Neural cell (in vitro differentiated cells): ENCODE results near the gene WNT7B. TPM values are rescaled to one million over a fixed set of nuclear protein-coding genes. Genes with fewer than 3 reads are reported as not detected.

Experiments used
- H2AFZ ChIP-seq: fragments of 200-600, 300-800 bp; sonication (generic), shearing (Covaris generic); 2 replicates; pipeline ENCODE4 v1.6.0; 2014; ENCODE audit warnings: low read depth, mild to moderate bottlenecking, antibody characterized with exemption, low read length, moderate library complexity
- H3F3A ChIP-seq: fragments of 200-600 bp; shearing (Covaris generic); 2 replicates; pipeline ENCODE4 v1.6.1; 2016; ENCODE audit warnings: mild to moderate bottlenecking, moderate library complexity, mixed read lengths, antibody characterized with exemption, low read length; ENCODE audit not compliant: insufficient read depth, poor library complexity, severe bottlenecking
- H3K27ac ChIP-seq: fragments of 200-600, 300-800 bp; sonication (generic), shearing (Covaris generic); 2 replicates; pipeline ENCODE4 v1.5.1; 2014; ENCODE audit warnings: mild to moderate bottlenecking, low read length, moderate library complexity
- H3K27me3 ChIP-seq: fragments of 300-800, 200-600 bp; sonication (generic), shearing (Covaris generic); 2 replicates; pipeline ENCODE4 v1.6.0; 2014; ENCODE audit warnings: mild to moderate bottlenecking, low read depth, low read length, moderate library complexity; ENCODE audit not compliant: insufficient read depth
- H3K36me3 ChIP-seq: fragments of 300-800, 200-600 bp; sonication (generic), shearing (Covaris generic); 2 replicates; pipeline ENCODE4 v1.5.1; 2014; ENCODE audit warnings: mild to moderate bottlenecking, antibody characterized with exemption, low read length, moderate library complexity; ENCODE audit not compliant: insufficient read depth
- H3K4me2 ChIP-seq: fragments of 300-800, 200-600 bp; sonication (generic), shearing (Covaris generic); 2 replicates; pipeline ENCODE4 v1.6.0; 2014; ENCODE audit warnings: mild to moderate bottlenecking, low read length
- H3K4me3 ChIP-seq: fragments of 300-800, 200-600 bp; sonication (generic), shearing (Covaris generic); 2 replicates; pipeline ENCODE4 v1.5.1; 2014; ENCODE audit warnings: mild to moderate bottlenecking, low read length, moderate library complexity
- H3K79me2 ChIP-seq: fragments of 200-600 bp; shearing (Covaris generic); replicated peaks from 2 replicates; pipeline ENCODE4 v1.6.0; 2014; ENCODE audit warnings: mild to moderate bottlenecking, low read length, moderate library complexity; ENCODE audit not compliant: insufficient read depth
- H3K9ac ChIP-seq: fragments of 300-800, 200-600 bp; sonication (generic), shearing (Covaris generic); 2 replicates; pipeline ENCODE4 v1.6.1; 2016; ENCODE audit warnings: mild to moderate bottlenecking, low read length, mixed read lengths
- H3K9me2 ChIP-seq: fragments of 200-600 bp; shearing (Covaris generic); 2 replicates; pipeline ENCODE4 v1.6.1; 2016; ENCODE audit warnings: mild to moderate bottlenecking, low read length, mixed read lengths; ENCODE audit not compliant: insufficient read depth
- H3K9me3 ChIP-seq: fragments of 200-600, 300-800 bp; sonication (generic), shearing (Covaris generic); 2 replicates; pipeline ENCODE4 v1.6.1; 2016; ENCODE audit warnings: mild to moderate bottlenecking, mixed run types, low read length, moderate library complexity, mixed read lengths
- H4K20me1 ChIP-seq: fragments of 200-600 bp; shearing (Covaris generic); 2 replicates; pipeline ENCODE4 v1.6.1; 2016; ENCODE audit warnings: mild to moderate bottlenecking, mixed run types; ENCODE audit not compliant: insufficient read depth
- EP300 ChIP-seq: fragments of 450-650 bp; conservative IDR thresholded peaks from 2 replicates; pipeline ENCODE4 v1.6.1; 2014; ENCODE audit warnings: antibody characterized with exemption, mild to moderate bottlenecking, moderate library complexity; ENCODE audit not compliant: poor library complexity, severe bottlenecking
- EZH2 ChIP-seq: fragments of 200-600, 300-800 bp; shearing (Covaris generic), sonication (generic); IDR thresholded peaks from 2 replicates; pipeline ENCODE4 v1.6.1; 2014; ENCODE audit warnings: antibody characterized with exemption, low read length, borderline replicate concordance, mild to moderate bottlenecking; ENCODE audit not compliant: insufficient read depth, poor library complexity, severe bottlenecking
- MXI1 ChIP-seq: fragments of 450-650 bp; conservative IDR thresholded peaks from 2 replicates; pipeline ENCODE4 v1.6.1; 2014; ENCODE audit warnings: antibody characterized with exemption, mild to moderate bottlenecking; ENCODE audit not compliant: poor library complexity, severe bottlenecking
- POLR2AphosphoS5 ChIP-seq: IDR thresholded peaks from 2 replicates; pipeline ENCODE4 v1.6.1; 2012
- RAD21 ChIP-seq: fragments of 450-650 bp; conservative IDR thresholded peaks from 2 replicates; pipeline ENCODE4 v1.6.1; 2014; ENCODE audit warnings: antibody characterized with exemption, mild to moderate bottlenecking, moderate library complexity
- SMC3 ChIP-seq: fragments of 450-650 bp; conservative IDR thresholded peaks from 2 replicates; pipeline ENCODE4 v1.6.1; 2014; ENCODE audit warnings: antibody characterized with exemption, mild to moderate bottlenecking, moderate library complexity; ENCODE audit not compliant: poor library complexity
- TAF1 ChIP-seq: IDR thresholded peaks from 2 replicates; pipeline ENCODE4 v1.6.1; 2012; ENCODE audit warnings: low read depth
- polyA plus RNA-seq: library from polyadenylated mRNA; depleted of rRNA; stranded (reverse); fragments of >200 nt; gene quantifications from 2 replicates; pipeline ENCODE4 v1.2.3, GENCODE V29; 2014
- TF ChIP-seq, protein P1 (sequence below): IDR thresholded peaks from 2 replicates; pipeline ENCODE4 v1.6.1; 2012; ENCODE audit warnings: borderline replicate concordance
- TF ChIP-seq, protein P2 (sequence below): fragments of 450-650 bp; IDR thresholded peaks from 2 replicates; pipeline ENCODE4 v1.5.1; 2014; ENCODE audit warnings: antibody characterized with exemption, mild to moderate bottlenecking, moderate library complexity; ENCODE audit not compliant: poor library complexity, severe bottlenecking

WNT7B gene
- polyA plus RNA-seq, 1 donor from 2014 or later, result 0.16 TPM

DNA sequence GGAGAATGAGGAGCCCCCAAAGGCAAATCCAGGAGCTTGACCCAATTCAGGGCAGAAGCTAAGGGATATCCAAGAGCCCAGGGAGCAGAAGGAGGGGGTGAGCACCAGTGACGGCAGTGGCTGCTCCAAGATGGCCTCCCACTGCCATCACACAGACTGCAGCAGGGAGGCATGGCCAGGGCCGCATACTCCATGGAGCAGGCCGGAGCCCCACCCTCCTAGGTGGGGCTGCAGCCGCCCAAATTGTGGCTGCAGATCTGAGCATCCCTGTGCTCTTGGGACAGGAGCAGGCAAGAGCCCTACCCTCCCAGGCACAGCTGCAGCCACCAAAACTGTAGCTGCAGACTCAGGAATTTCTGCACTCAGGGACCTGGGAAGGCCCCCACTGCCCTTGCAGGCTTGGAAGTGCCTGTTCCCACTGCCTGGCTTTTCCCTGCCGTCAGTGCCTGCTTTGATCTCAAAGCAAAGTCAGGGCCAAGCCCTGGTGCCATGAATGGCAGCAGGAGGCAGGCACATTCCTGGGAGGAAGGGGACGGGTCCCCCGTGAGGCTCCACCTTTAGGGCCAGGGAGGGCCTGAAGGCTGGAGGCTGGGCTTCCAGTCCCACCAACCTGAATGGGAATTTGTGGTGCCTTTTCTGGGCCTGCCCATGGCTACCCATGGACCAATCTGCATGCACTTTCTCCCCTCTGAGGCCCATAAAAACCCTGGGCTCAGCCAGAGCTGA, 10.3 kb upstream of the WNT7B start:
- H3K9me3 ChIP-seq, result no peaks in the 10 kb centered on the region
- no peaks in the 10 kb centered on the region for H3K27me3 ChIP-seq
- no peaks in the 10 kb centered on the region for H3K36me3 ChIP-seq
- H3K79me2 ChIP-seq, result no peaks in the 10 kb centered on the region
- H4K20me1 ChIP-seq, result no peaks in the 10 kb centered on the region
- no peak overlapping the region for H3K4me3 ChIP-seq
- H2AFZ ChIP-seq, result no peak overlapping the region
- no peaks in the 10 kb centered on the region for H3K9me2 ChIP-seq
- no peak overlapping the region for H3K9ac ChIP-seq
- no peak overlapping the region for H3K27ac ChIP-seq
- TF ChIP-seq POLR2AphosphoS5 (no peak), EZH2 (no peak), SMC3 (no peak), EP300 (no peak), RAD21 (no peak), TAF1 (no peak), MXI1 (no peak)
- TF ChIP-seq, protein P1, sequence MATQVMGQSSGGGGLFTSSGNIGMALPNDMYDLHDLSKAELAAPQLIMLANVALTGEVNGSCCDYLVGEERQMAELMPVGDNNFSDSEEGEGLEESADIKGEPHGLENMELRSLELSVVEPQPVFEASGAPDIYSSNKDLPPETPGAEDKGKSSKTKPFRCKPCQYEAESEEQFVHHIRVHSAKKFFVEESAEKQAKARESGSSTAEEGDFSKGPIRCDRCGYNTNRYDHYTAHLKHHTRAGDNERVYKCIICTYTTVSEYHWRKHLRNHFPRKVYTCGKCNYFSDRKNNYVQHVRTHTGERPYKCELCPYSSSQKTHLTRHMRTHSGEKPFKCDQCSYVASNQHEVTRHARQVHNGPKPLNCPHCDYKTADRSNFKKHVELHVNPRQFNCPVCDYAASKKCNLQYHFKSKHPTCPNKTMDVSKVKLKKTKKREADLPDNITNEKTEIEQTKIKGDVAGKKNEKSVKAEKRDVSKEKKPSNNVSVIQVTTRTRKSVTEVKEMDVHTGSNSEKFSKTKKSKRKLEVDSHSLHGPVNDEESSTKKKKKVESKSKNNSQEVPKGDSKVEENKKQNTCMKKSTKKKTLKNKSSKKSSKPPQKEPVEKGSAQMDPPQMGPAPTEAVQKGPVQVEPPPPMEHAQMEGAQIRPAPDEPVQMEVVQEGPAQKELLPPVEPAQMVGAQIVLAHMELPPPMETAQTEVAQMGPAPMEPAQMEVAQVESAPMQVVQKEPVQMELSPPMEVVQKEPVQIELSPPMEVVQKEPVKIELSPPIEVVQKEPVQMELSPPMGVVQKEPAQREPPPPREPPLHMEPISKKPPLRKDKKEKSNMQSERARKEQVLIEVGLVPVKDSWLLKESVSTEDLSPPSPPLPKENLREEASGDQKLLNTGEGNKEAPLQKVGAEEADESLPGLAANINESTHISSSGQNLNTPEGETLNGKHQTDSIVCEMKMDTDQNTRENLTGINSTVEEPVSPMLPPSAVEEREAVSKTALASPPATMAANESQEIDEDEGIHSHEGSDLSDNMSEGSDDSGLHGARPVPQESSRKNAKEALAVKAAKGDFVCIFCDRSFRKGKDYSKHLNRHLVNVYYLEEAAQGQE, result no peak
- TF ChIP-seq, protein P2, sequence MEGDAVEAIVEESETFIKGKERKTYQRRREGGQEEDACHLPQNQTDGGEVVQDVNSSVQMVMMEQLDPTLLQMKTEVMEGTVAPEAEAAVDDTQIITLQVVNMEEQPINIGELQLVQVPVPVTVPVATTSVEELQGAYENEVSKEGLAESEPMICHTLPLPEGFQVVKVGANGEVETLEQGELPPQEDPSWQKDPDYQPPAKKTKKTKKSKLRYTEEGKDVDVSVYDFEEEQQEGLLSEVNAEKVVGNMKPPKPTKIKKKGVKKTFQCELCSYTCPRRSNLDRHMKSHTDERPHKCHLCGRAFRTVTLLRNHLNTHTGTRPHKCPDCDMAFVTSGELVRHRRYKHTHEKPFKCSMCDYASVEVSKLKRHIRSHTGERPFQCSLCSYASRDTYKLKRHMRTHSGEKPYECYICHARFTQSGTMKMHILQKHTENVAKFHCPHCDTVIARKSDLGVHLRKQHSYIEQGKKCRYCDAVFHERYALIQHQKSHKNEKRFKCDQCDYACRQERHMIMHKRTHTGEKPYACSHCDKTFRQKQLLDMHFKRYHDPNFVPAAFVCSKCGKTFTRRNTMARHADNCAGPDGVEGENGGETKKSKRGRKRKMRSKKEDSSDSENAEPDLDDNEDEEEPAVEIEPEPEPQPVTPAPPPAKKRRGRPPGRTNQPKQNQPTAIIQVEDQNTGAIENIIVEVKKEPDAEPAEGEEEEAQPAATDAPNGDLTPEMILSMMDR, result no peak
- H3F3A ChIP-seq, result no peaks in the 10 kb centered on the region
- no peak overlapping the region for H3K4me2 ChIP-seq

DNA sequence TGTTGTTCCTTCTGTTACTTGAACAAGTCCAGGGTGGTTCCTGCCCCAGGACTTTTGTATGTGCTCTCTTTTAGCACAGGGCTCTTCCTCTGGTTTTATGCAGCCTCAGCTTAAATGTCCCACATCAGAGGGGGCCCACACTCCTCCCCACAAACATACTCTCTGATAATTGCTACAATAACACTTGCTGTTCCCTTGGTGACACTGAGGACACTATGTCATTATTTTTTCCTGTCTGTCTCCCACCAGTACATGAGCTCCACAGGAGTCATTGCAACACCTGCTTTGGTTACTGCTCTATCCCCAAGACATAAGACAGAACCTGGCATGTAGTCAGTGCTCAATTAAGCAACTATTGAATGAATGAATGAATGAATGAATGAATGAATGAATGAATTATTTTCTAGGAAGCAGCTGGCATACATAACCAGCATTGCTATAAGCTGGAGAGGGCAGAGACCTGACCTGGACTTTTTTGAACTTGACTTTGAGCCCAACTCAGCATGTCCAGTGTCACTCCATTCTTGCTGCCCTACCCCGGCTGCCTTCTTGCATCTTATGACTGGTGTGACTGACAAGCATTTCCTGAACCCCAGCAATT, 7.5 kb upstream of the WNT7B start:
- no peaks in the 10 kb centered on the region for H3K79me2 ChIP-seq
- no peak overlapping the region for H2AFZ ChIP-seq
- no peaks in the 10 kb centered on the region for H3K9me2 ChIP-seq
- no peaks in the 10 kb centered on the region for H3F3A ChIP-seq
- H3K36me3 ChIP-seq, result no peaks in the 10 kb centered on the region
- H3K4me2 ChIP-seq, result no peak overlapping the region
- H3K9me3 ChIP-seq, result no peaks in the 10 kb centered on the region
- H3K9ac ChIP-seq, result no peak overlapping the region
- H4K20me1 ChIP-seq, result no peaks in the 10 kb centered on the region
- H3K27ac ChIP-seq, result no peak overlapping the region
- no peak overlapping the region for H3K4me3 ChIP-seq
- no peak for TF ChIP-seq MXI1
- no peak for TF ChIP-seq RAD21
- TF ChIP-seq, protein P1, result no peak
- no peak for TF ChIP-seq EZH2
- no peaks in the 10 kb centered on the region for H3K27me3 ChIP-seq
